Choroid plexus epithelial cell (primary cell): ENCODE measurements around the gene AK2.

ENCODE experiments used
- DNase-seq: peaks from one replicate; pipeline ENCODE4 v3.0.0-alpha.2; 2010; ENCODE audit warnings: low read depth
- H3K4me3 ChIP-seq: 2 replicates; pipeline ENCODE4 v1.5.1; 2011; ENCODE audit warnings: low read depth, mild to moderate bottlenecking, control low read depth, low read length, moderate library complexity
- CTCF ChIP-seq: conservative IDR thresholded peaks from 2 replicates; pipeline ENCODE4 v1.5.1; 2011; ENCODE audit warnings: low read depth, mild to moderate bottlenecking, control low read depth, inconsistent platforms, low read length, moderate library complexity

Gene AK2

DNA sequence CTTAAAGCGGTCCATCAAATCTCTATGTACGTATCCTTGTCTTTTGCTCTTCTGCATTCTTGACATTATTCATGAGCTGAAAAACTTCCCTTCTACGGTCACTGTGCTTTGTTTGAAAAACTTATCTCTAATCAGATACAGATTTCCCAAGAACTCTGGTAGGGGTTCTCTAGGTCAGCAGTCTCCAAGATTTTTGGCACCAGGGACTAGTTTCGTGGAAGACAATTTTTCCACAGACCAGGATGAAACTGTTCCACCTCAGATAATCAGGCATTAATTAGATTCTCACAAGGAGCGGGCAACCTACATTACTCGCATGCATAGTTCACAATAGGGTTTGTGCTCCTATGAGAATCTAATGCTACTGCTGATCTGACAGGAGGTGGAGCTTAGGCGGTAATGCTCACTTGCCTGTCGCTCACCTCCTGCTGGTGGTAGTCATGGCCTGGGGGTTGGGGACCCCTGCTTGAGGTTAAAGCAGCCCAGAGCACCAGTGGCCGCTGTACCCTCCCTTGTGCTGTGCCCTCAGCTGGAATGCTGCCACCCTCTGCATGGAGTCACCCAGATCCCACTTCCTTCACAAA, 30.8 kb downstream of the AK2 start:
- peak; percentile 51 for DNase-seq
- H3K4me3 ChIP-seq = no peak overlapping the region
- TF ChIP-seq CTCF = peak; percentile 16

GRCh38 chr1:33005117-33005837, 31.4 kb downstream of the AK2 start:
- TF ChIP-seq CTCF = no peak
- H3K4me3 ChIP-seq = no peak overlapping the region
- no peak for DNase-seq

DNA sequence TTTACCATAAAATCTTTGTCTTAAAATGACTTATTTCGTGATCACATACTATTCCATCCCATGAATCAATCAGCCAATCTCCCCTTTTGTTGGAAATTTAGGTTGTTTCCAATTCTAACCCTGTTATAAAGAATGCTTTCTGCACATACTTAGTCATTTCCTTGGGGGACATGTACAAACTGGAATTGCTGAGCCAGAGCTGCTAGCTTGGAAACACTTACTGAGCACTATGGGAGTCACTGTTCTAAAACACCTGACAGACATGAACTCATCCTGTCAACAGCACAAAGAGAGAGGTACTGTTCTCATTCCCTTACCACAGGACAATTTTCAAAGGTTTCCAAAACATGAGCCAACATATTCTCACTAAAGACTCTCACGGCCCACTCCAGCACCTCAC, 32.1 kb downstream of the AK2 start:
- DNase-seq = peak; percentile 34
- no peak for TF ChIP-seq CTCF
- no peak overlapping the region for H3K4me3 ChIP-seq

DNA sequence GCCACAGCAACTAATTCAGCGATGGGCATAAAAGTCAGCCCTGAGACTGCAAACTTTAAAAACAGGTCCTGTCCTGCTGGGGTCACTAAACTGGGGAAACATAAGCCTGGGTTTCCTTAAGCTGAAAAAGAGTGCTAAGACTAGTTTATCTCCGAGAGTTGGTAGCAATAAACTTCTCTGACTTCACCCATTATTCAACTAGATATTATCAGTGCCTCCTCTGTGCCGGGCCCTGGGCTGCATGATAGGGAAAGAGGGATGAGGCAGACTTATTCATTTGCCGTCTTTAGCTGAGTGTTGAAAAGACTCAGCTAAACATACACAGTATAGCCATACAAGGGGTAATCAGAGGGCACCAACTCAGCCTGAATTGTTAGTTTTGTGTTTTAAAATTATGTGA, 33.0 kb downstream of the AK2 start:
- no peak overlapping the region for H3K4me3 ChIP-seq
- no peak for DNase-seq
- TF ChIP-seq CTCF = no peak

DNA sequence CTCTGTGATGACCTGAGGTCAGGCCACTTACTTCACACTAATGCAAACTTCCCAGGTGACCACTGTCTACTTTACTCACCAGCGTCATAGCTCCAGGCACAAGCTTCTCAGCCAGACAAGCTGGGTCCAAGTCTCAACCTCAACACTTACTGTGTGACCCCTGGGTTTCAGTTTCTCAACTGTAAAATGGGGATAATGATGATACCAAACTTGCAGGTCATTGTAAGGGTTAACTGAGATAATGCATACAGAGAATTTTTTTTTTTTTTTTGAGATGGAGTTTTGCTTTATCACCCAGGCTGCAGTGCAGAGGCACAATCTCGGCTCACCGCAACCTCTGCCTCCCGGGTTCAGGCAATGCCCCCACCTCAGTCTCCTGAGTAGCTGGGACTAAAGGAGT, 34.7 kb downstream of the AK2 start:
- TF ChIP-seq CTCF = no peak
- DNase-seq = no peak
- no peak overlapping the region for H3K4me3 ChIP-seq

- no peak overlapping the region for H3K4me3 ChIP-seq
- TF ChIP-seq CTCF = peak; percentile 43
- no peak for DNase-seq
Measured at GRCh38 chr1:33001282-33001681, 35.4 kb downstream of the AK2 start.
